NCI-H510A treated with DMSO at 0.1 percent for 48 hours (cell line): Measurements from ENCODE around the gene BOD1.
A peak's percentile ranks its signal among the peaks of the same experiment; 100 is the strongest.

Source experiments
- DNase-seq: peaks from one replicate; lab custom pipeline; 2025; lab: John Stamatoyannopoulos, UW

BOD1 gene

DNA sequence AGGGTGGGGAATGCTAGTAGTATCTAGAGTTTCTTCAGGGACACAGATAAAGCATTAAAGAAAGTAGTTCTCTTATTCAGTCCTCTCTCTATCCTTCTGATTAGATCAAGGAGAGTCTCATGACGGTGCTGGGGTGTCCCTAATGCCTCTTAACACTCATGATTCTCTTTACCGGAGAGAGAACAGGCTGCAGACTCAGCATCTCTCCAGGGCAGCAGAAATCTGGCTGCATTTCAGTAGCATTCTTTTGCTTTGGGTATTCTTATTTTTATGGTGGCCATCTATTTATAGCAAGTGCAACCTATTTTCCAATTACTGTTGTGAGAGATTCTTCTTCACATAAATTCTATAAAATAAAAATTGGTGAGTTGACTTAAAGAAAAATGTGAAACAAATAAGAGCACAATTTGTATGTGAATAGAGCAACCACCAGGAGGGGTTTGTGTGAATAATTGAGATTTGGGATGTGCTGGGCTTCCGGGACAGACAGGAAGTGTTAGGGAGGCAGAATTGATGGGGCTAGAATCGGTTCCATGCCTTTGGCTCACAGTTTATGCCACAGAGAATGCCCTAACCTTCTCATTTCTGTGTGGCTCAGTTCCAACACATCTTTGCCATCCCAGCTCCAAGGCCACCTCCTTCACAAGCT lies 23.8 kb upstream of the BOD1 start:
- DNase-seq, result no peak

- no peak for DNase-seq
Observed at GRCh38 chr5:173638126-173639040, 21.9 kb upstream of the BOD1 start.

GRCh38 chr5:173637340-173637739 lies 20.9 kb upstream of the BOD1 start:
- no peak for DNase-seq

DNA sequence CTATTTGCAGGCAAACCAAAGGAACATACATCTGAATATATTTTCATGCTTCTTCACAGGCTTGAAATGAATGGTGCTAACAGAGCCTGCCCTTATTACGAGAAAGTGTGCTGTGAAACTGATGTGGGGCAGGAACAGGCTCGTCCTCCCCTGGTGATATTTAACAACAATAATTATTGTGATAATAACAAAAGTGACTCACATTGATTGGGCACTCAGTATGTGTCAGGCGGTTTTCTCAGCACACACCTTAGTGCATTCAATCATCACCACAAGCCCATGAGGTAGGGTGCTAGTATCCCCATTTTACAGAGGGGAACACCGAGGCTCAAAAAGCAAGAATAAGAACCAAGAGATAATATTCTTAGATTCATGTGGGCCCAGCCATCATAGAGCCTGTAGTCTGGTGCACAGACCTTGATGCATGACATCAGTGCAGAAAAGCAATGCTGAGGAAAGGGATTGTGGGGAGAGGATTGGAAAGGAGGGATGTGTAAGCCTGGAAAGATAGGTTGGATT lies 18.1 kb upstream of the BOD1 start:
- no peak for DNase-seq

DNA sequence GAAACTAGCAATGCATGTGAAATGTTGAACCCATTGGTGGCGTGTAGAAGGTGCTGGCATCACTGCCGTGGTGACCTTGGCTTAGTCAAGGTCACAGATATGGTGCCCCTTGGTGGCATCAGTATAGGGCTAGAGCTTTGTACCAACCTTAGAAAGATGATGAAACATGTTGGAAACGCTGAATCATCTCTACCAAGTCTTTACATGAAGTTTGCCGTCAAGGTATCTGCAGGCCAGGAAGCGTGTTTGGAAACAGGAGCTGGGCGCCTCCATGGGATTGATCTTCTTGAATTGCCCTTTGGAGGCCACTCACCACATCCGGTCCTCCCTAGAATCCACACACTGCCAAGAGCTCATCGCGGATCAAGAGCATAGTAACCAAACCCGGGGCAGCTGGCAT lies 16.9 kb upstream of the BOD1 start:
- DNase-seq, result peak; percentile 82

GRCh38 chr5:173631478-173631877 lies 15.0 kb upstream of the BOD1 start:
- DNase-seq, result no peak

GRCh38 chr5:173630724-173631365 lies 14.4 kb upstream of the BOD1 start:
- DNase-seq, result no peak

- no peak for DNase-seq
Observed at GRCh38 chr5:173629628-173630027, 13.2 kb upstream of the BOD1 start.

GRCh38 chr5:173628501-173628900 lies 12.1 kb upstream of the BOD1 start:
- DNase-seq, result no peak

DNA sequence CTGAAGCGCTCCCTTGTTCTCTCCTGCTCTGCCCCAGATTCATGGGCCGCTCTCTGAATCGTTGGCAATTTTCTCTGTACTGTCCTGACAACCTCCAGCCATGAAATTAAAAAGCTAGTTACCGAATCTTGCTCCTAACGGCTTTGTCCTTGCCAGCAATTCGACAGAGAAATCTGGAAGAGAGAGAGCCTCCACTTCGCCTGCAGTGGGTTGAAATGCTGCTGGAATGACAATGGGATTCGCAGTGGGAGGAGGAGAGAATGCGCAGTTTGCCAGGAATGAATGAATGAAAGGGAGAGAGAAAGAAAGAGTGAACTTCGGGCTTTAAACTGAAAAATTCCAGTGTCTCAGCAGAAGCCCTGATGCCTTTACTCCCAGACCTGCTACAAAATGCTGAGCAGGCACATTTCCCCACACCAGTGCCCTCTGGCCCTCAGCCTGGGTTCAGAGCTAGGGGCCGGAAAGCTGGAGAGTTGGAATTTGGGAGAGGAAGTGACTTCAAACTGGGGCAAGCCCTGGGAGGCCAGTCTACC lies 11.5 kb upstream of the BOD1 start:
- DNase-seq, result no peak

DNA sequence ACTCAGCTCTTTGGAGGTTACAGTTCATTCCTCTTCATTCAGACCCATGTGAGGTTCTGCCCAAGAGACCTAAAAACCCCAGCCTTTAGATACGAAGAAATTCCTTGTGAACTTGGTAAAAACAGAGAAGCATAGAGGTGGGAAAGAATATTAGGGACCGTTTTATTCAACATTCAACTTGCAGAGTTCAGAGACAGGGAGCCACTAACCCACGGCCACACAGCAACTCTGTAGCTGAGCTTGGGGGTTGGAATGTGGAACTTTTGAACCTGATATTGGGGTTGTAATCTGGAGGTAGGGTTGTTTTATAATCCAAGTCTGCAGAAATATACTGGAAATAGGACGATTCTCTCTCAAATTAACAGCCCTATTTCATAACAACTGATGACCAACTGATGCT lies 10.8 kb upstream of the BOD1 start:
- DNase-seq, result no peak

- no peak for DNase-seq
Observed at GRCh38 chr5:173626505-173626820, 10.0 kb upstream of the BOD1 start.

DNA sequence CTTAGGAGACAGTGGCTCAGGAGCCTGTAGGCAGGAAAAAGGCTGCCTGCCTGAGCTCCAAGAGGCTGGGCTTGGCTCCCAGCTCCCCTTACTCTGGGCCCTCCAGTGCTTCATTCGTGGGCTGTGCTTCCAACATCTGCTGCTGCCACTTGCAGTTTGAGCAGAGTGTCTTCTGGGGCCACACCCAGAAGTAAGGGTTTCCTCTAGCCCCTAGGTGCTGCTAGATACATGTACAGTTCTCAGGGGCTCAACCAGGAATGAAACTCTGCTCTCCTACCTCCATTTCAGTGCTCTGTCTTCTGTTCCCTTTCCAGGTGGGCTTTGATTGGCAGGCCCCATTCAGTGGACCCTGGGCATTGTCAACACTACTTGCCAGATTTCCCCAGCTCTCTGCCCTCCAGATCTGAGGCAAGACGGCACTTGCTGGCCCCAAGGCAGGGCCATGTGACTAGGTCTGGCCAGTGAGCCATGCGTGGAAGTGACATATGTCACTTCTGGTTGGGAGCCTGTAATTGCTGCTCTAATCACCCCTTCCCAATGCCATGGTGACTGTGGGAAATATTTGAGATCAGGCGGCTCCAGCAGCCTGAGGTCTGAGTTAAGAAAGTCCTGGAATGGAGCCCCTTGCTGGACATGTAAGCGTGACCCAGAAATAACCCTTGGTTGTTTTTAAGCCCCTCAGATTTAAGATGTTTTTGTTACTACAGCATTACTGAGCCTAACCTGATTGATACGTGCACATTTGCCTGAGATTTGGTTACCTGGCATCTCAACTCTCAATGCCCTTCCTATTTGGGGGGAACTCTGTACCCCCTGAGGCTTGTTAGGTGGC lies 9.4 kb upstream of the BOD1 start:
- peak; percentile 6 for DNase-seq

- DNase-seq, result no peak
Observed at GRCh38 chr5:173625261-173625660, 8.8 kb upstream of the BOD1 start.

GRCh38 chr5:173624282-173624681 lies 7.8 kb upstream of the BOD1 start:
- DNase-seq, result no peak

DNA sequence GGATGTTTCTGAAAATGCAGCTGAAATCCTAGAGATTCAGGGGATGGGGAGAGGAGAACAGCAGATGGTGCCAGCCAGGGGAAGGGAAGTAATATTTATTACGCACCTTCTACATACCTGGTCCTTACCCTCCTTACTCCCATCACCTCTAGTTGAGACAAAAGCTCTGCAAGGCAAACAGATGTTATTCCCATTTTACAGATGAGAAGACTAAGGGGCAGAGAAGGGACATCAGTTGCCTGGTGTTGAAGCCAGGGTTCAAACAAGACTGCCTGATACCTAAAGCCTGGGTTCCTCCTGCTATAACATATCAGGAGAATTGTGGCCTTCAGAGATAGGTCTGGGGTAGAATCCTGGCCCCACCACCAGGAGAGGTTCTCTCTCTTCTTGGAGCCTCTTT lies 7.3 kb upstream of the BOD1 start:
- DNase-seq, result no peak

- DNase-seq, result no peak
Observed at GRCh38 chr5:173623296-173623771, 6.9 kb upstream of the BOD1 start.

GRCh38 chr5:173622183-173623047 lies 6.0 kb upstream of the BOD1 start:
- DNase-seq, result no peak

DNA sequence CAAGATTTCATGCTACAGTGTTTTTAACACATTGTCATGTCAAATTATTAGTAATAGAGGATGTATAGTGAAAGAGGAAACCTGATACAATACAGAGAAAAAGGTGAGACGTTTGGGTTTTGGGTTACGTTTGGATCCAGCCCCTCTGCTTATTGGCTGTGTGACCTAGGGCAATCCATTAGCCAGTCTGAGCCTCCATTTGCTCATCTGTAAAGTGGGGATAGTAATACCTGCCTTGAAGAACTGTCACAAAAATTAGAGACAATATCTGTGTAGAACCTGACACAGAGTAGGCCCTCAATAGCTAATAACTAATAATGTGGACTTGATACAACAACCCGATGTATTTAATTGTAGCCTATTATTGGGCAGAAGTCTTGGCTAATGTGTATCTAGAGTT lies 4.3 kb upstream of the BOD1 start:
- DNase-seq, result no peak

- DNase-seq, result peak; percentile 58
Observed at GRCh38 chr5:173618927-173619519, 2.6 kb upstream of the BOD1 start.
